ENCODE data around the gene POLRMT.

GRCh38 chr19:593505-593904, 39.8 kb downstream of the POLRMT start:
- TF ChIP-seq POLR2A (IDR thresholded peaks at IDR 0.05) (no peak), CTCF (IDR thresholded peaks at IDR 0.05) (no peak)
